ENCODE results near the gene FIBP.

DNA sequence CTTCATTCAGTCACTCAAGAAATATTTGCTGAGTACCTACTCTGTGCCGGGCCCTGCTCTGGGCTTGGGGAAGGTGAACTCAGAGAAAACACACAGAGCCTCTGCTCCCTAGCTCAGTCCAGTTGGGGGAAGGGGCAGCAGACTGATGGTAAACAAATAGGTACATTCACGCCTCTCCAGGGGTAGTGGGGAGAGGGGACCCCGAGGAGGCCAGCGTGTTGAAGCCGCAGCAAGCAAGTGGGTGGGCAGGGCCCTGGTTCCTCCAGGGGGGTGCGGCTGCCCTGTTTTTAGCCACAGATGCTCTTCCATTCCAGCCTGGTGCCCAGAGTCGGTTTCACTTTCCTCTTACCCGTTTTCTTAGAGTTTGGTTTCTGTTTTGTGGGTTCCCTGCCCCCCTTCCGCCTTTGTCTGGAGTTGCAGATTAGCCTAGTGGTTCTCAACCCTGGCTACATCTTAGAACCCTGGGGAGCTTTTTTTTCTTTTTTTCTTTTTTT is 39.7 kb upstream of the FIBP start:
- TF ChIP-seq, protein P1, sequence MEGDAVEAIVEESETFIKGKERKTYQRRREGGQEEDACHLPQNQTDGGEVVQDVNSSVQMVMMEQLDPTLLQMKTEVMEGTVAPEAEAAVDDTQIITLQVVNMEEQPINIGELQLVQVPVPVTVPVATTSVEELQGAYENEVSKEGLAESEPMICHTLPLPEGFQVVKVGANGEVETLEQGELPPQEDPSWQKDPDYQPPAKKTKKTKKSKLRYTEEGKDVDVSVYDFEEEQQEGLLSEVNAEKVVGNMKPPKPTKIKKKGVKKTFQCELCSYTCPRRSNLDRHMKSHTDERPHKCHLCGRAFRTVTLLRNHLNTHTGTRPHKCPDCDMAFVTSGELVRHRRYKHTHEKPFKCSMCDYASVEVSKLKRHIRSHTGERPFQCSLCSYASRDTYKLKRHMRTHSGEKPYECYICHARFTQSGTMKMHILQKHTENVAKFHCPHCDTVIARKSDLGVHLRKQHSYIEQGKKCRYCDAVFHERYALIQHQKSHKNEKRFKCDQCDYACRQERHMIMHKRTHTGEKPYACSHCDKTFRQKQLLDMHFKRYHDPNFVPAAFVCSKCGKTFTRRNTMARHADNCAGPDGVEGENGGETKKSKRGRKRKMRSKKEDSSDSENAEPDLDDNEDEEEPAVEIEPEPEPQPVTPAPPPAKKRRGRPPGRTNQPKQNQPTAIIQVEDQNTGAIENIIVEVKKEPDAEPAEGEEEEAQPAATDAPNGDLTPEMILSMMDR (conservative IDR thresholded peaks at IDR 0.05; ENCODE audit: low read depth, low read length): no peak
- TF ChIP-seq EZH2 (IDR thresholded peaks at IDR 0.05; ENCODE audit: low read length, unreplicated experiment) (no peak), EZH2phosphoT487 (IDR thresholded peaks at IDR 0.05; ENCODE audit: borderline replicate concordance, low read length) (no peak)
